Heart right ventricle (tissue), 16 donors: ENCODE data around the gene HSPB6. TPM values are rescaled to one million over a fixed set of nuclear protein-coding genes. Genes with fewer than 3 reads are reported as not detected.

ENCODE experiments used
- ATAC-seq, 8 donors: fragments of 200-7000 bp; cut with Tn5 transposase; one replicate each; pipeline ENCODE4 v1.9.1; 2020; ENCODE audit warnings: mild to moderate bottlenecking in 8 of 8, moderate library complexity in 8 of 8, moderate number of reproducible peaks in 1 of 8
- DNase-seq, 2 donors: peaks; one replicate each; pipeline ENCODE4 v3.0.0-alpha.2; 2020
- H3K27ac ChIP-seq, 10 donors: fragments of 200-600 bp; sonication (generic) in 2 of 10; one replicate each; pipeline versions ENCODE4 v1.5.0 to v1.8.0; 2020 to 2022; ENCODE audit warnings: mild to moderate bottlenecking in 3 of 10
- H3K27me3 ChIP-seq, 7 donors: fragments of 200-600 bp; one replicate each; pipeline ENCODE4 v1.8.0; 2021 to 2022; ENCODE audit warnings: mild to moderate bottlenecking in 2 of 7
- H3K36me3 ChIP-seq, 9 donors: fragments of 200-600 bp; sonication (generic) in 1 of 9; one replicate each; pipeline versions ENCODE4 v1.5.0 to v1.8.0; 2020 to 2022; ENCODE audit warnings: mild to moderate bottlenecking in 2 of 9
- H3K4me1 ChIP-seq, 9 donors: fragments of 200-600 bp; sonication (generic) in 1 of 9; one replicate each; pipeline versions ENCODE4 v1.5.0 to v1.8.0; 2020 to 2022; ENCODE audit warnings: mild to moderate bottlenecking in 4 of 9
- H3K4me3 ChIP-seq, 10 donors: fragments of 200-600 bp; sonication (generic) in 2 of 10; one replicate each; pipeline versions ENCODE4 v1.5.0 to v1.8.0; 2020 to 2022; ENCODE audit warnings: mild to moderate bottlenecking in 7 of 10, moderate library complexity in 2 of 10
- H3K9me3 ChIP-seq, 11 donors: fragments of 200-600 bp in 10 of 11; sonication (generic) in 2 of 11; one replicate each; pipeline versions ENCODE4 v1.5.0 to v1.8.0; 2013 to 2022; ENCODE audit warnings: mild to moderate bottlenecking in 2 of 11, control low read depth in 1 of 11, moderate library complexity in 1 of 11
- CTCF ChIP-seq, 9 donors: fragments of 200-600 bp; sonication (generic) in 2 of 9; IDR thresholded peaks; one replicate each; pipeline versions ENCODE4 v1.5.0 to v1.8.0; 2021 to 2022; ENCODE audit warnings: antibody characterized with exemption in 9 of 9, mild to moderate bottlenecking in 5 of 9, moderate library complexity in 1 of 9
- WGBS, 2 donors: extraction: QIAGEN DNeasy Blood & Tissue Kit; methylation state at CpG; one replicate each; pipeline ENCODE4 v1.1.7; 2013; ENCODE audit warnings: inconsistent platforms in 1 of 2; 5-methylcytosine and 5-hydroxymethylcytosine counted together
- intact Hi-C, 10 donors: fragments of 100-400 bp; cut with DNase I; formaldehyde crosslinking; loops; one replicate each; pipeline versions ENCODE4 v1.11.1 to v1.14.2; 2022
- polyA plus RNA-seq, 2 donors: library from polyadenylated mRNA; stranded (reverse); fragments of 200-250 nt; gene quantifications; one replicate each; pipeline ENCODE4 v1.2.3, GENCODE V29; 2013
- total RNA-seq, 10 donors: library from RNA; stranded (reverse); fragmentation: NEBNext Ultra II Directional in 3 of 10; extraction: Animal tissue kit (Norgen Biotek cat#: 25700) in 3 of 10; gene quantifications; one replicate each; pipeline versions ENCODE4 v1.2.1 to v1.2.4, GENCODE V29; 2021 to 2023
- donor health status: Arrhythmogenic right ventricular cardiomyopathy.
- donor health status: ischemic (EF 13 %, LVEDD 7.1; RV severe dilation, severe dysfunction).
- donor health status: healthy with polysubstance abuse.
- donor health status: DM: no; HTN: yes; CAD: no.
- donor health status: DM: no; HTN: no; CAD: no.
- donor health status: ischemic (EF 25% LVEDD 6.9; RV normal size, moderate dysfunction).
- donor health status: ischemic (EF 25% LVEDD 5.7; RV mildly dilated, moderate dysfunction).
- donor health status: healthy.
- donor health status: DM: yes; HTN: yes; CAD: no.
- donor health status: Ischemic cardiomyopathy.
- donor health status: ischemic (EF 35%, LVEDD 5.7; RV mildly dilated, moderate dysfunction).
- donor health status: nonischemic (EF 11% LVEDD 7.7; RV severe dilation, severe dysfunction).
- donor health status: DM: yes; HTN: yes; CAD: no.
- donor health status: PGD.
- donor health status: ischemic (EF 29% LVEDD 5.4; RV normal size, mild dysfunction).
- donor health status: nonischemic (EF 23%, LVEDD 6.1; RV moderate dilation, normal function).

Gene HSPB6
- total and polyA plus RNA-seq, 12 donors, result 387 to 1,269 (median 981) TPM

- H3K4me3 ChIP-seq, result peak overlapping the region in 3 of 10 donors; percentile 75 to 98 (median 96)
- peaks cover 6 to 34% (median 27%) of the 10 kb centered on the region in 9 donors for H3K4me1 ChIP-seq
- WGBS, 2 donors, result 82 to 84% methylated on average over 7 of the region's 7 CpGs
- ATAC-seq (no peak), DNase-seq (no peak)
- H3K9me3 ChIP-seq, result no peaks in the 10 kb centered on the region
- intact Hi-C loops, result loop anchor here in 7 of 10 donors (1.0 to 10.0 kb wide), 7 partner anchors 21 to 203 kb away; partner anchors contain the start of genes TMEM147 (in 4 of the 7) and DMKN (in 1 of the 7)
- H3K27ac ChIP-seq, result peak overlapping the region in 5 of 10 donors; percentile 78 to 95 (median 92)
- H3K27me3 ChIP-seq, result no peaks in the 10 kb centered on the region
- TF ChIP-seq CTCF (IDR thresholded peaks at IDR 0.05), result no peak
- H3K36me3 ChIP-seq, result peaks cover 0 to 10% (median 0%) of the 10 kb centered on the region in 9 donors
Measured at GRCh38 chr19:35715355-35715809, 41.4 kb downstream of the HSPB6 start.

DNA sequence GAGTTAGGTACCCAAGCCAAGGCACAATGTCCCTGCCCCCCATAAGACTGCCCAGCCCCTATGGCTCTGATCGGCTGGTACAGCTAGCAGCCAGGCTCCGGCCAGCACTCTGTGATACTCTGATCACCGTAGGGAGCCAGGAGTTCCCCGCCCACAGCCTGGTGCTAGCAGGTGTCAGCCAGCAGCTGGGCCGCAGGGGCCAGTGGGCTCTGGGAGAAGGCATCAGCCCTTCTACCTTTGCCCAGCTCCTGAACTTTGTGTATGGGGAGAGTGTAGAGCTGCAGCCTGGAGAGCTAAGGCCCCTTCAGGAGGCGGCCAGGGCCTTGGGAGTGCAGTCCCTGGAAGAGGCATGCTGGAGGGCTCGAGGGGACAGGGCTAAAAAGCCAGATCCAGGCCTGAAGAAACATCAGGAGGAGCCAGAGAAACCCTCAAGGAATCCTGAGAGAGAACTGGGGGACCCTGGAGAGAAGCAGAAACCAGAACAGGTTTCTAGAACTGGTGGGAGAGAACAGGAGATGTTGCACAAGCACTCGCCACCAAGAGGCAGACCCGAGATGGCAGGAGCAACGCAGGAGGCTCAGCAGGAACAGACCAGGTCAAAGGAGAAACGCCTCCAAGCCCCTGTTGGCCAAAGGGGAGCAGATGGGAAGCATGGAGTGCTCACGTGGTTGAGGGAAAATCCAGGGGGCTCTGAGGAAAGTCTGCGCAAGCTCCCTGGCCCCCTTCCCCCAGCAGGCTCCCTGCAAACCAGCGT, 42.1 kb downstream of the HSPB6 start:
- intact Hi-C loops, result loop anchor here in 7 of 10 donors (1.0 to 10.0 kb wide), 7 partner anchors 20 to 202 kb away; partner anchors contain the start of genes TMEM147 (in 4 of the 7) and DMKN (in 1 of the 7)
- 77 to 81% methylated on average over 14 of the region's 14 CpGs for WGBS, 2 donors
- no peaks in the 10 kb centered on the region for H3K9me3 ChIP-seq
- TF ChIP-seq CTCF (IDR thresholded peaks at IDR 0.05), result no peak
- no peaks in the 10 kb centered on the region for H3K27me3 ChIP-seq
- H3K36me3 ChIP-seq, result peaks cover 0 to 4% (median 0%) of the 10 kb centered on the region in 9 donors
- H3K4me1 ChIP-seq, result peaks cover 6 to 30% (median 24%) of the 10 kb centered on the region in 9 donors
- H3K4me3 ChIP-seq, result no peak overlapping the region
- H3K27ac ChIP-seq, result peak overlapping the region in 1 of 10 donors; percentile 40
- ATAC-seq, result no peak
- no peak for DNase-seq

DNA sequence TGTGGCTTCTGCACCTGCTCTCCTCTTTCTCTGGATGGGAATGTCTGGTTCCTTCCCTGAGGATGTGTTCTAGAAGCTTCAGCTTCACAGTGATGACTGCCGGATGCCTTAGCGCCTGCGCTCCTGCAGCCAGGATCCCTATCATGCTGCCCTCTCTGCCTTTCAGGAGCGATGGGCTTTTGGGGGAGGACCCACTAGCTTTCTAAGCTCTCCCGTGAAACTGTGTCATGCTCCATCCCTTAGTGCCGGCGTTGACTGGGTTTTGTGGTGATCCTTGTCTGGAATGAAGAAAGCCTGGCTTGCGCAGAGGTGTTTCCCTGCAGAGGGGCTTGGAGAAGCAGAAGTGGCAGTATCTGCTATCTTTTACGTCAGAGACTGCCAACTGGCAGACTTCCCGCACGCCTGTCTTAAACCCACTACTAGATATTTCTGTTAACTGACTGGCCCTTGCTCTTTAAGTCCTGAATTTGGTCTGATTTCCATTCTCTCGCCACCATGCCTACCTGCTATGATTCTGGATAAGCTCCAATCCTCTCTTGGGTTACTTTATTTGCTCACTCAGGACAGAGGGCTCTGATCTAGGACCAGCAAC, 42.8 kb downstream of the HSPB6 start:
- intact Hi-C loops, result loop anchor here in 4 of 10 donors (10.0 kb wide), 2 partner anchors 159 to 169 kb away; partner anchors contain the start of gene TMEM147 (in 3 of the 4)

More for the DNA sequence above, 42.8 kb downstream of the HSPB6 start:
- Histone ChIP-seq H3K27me3 (no peaks in the 10 kb centered on the region), H3K4me1 (peaks cover 5 to 22% (median 18%) of the 10 kb centered on the region in 9 donors), H3K36me3 (no peaks in the 10 kb centered on the region), H3K27ac (peak overlapping the region in 1 of 10 donors; percentile 58), H3K9me3 (no peaks in the 10 kb centered on the region), H3K4me3 (peak overlapping the region in 1 of 10 donors; percentile 20)
- WGBS, 2 donors, result 81 to 84% methylated on average over 12 of the region's 12 CpGs
- no peak for TF ChIP-seq CTCF (IDR thresholded peaks at IDR 0.05)
- DNase-seq (no peak), ATAC-seq (no peak)
